Ramos (cell line): ENCODE results near the gene DXO.
"Not testable (repeated sequence)": the region's sequence is repeated elsewhere in the genome, so short reads cannot be mapped to it uniquely, and the experiment has no call there.

Experiments
- in situ Hi-C: fragments of 300-500 bp; cut with MboI; formaldehyde crosslinking; loops from one replicate; pipeline ENCODE4 v1.14.3; 2022; ENCODE audit warnings: low sequenced_read_pairs; ENCODE audit not compliant: unreplicated experiment

Gene DXO

GRCh38 chr6:31980195-31980876, 8.4 kb upstream of the DXO start:
- in situ Hi-C loops = not testable (repeated sequence)

DNA sequence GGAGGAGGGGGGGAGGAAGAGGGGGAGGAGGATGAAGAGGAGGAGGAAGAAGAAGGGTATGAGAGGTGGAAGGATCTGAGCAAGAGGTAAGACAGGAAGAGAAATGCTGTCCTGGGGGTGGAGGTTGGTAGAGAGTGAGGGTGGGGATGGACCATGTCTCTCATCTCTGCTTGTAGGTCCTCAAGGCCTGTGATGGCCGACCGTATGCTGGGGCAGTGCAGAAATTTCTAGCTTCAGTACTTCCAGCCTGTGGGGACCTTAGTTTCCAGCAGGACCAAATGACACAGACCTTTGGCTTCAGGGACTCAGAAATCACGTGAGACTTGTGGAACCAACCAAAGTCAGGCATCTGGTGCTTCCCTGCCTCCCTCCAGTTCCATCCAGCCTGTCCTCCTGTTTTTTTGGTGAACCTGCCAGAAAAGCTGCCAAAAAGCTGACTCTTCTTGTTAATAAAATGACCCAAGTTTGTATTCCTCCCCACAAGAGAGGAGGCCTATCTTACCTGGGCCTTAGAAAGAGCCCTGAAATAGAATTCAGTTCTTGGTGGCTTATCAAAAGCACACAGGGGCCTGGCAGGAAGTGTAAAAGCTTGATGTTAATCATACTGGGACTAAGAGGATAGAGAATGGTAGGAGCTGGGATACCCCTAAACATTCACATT, 7.4 kb upstream of the DXO start:
- in situ Hi-C loops = no loop called here

DNA sequence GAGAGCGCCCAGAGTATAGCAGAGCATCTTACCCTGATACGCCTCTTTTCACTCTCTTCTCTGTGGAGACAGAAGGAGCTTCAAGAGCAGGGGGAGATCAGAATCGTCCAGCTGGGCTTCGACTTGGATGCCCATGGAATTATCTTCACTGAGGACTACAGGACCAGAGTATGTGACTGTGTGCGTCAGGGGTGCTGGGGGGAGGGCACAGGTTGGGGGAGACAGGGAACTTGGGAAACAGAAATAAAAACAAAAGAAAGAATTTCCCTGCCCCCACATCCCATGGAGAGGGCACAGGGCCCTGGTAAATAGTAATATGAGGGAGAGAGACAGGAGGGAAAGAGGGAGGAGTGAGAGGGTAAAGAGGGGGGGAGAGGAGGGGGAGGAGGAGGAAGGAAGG, 6.9 kb upstream of the DXO start:
- in situ Hi-C loops = no loop called here

DNA sequence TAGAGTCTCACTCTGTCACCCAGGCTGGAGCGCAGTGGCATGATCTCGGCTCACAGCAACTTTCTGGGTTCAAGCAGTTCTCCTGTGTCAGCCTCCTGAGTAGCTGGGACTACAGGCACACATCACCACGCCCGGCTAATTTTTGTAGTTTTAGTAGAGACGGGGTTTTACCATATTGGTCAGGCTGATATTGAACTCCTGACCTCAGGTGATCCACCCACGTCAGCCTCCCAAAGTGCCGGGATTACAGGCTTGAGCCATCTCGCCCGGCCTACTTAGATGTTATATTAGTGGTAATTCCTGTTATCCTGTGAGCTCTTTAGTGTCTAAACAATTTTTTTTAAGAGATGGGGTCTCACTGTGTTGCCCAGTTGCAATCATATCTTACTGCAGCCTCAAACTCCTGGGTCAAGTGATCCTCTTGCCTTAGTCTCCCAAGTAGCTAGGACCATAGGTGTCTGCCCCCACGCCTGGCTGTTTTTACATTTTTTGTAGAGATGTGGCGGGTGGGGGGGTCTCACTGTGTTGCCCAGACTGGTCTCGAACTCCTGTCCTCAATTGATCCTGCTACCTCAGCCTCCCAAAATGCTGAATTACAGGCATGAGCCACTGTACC, 6.0 kb upstream of the DXO start:
- in situ Hi-C loops = no loop called here

- in situ Hi-C loops = not testable (repeated sequence)
These were observed 4.1 kb upstream of the DXO start for GRCh38 chr6:31976065-31976464.

- in situ Hi-C loops = no loop called here
These were observed 892 bp upstream of the DXO start for GRCh38 chr6:31972709-31973350.

GRCh38 chr6:31971279-31971992, 502 bp downstream of the DXO start:
- in situ Hi-C loops = no loop called here

DNA sequence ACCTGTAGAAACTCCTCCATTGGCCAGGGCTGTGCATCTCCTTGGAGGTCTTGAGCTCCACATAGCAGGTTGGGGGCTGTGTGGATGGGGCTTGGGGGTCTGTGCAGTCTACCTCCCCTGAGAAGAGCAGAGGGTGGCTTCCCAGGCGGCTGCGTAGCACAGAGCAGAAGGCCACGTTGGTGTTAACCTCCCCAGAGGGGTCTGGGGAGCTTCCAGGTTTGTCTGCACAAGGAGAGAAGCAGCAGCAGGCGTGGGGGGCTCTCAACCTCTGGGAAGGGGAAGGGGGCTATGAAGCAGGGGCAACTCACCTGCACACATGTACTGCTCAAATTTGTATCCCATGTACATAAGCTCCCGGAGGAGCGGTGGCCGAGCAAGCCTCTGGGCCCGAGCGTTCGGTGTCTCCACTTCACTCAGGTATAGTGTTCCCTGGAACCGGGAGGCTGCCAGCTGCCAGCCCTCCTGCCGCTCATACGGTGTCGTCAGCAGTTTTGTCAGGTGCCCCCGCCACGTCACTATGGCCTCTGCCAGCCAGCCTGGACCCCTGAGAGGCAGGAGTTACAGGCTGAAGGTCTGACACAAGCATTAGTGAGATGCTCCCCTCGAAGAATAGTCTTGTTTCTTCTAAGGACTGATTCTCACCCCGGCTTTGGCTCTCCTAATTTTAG, 1.2 kb downstream of the DXO start:
- in situ Hi-C loops = no loop called here

GRCh38 chr6:31969712-31970603, 2.0 kb downstream of the DXO start:
- in situ Hi-C loops = no loop called here

DNA sequence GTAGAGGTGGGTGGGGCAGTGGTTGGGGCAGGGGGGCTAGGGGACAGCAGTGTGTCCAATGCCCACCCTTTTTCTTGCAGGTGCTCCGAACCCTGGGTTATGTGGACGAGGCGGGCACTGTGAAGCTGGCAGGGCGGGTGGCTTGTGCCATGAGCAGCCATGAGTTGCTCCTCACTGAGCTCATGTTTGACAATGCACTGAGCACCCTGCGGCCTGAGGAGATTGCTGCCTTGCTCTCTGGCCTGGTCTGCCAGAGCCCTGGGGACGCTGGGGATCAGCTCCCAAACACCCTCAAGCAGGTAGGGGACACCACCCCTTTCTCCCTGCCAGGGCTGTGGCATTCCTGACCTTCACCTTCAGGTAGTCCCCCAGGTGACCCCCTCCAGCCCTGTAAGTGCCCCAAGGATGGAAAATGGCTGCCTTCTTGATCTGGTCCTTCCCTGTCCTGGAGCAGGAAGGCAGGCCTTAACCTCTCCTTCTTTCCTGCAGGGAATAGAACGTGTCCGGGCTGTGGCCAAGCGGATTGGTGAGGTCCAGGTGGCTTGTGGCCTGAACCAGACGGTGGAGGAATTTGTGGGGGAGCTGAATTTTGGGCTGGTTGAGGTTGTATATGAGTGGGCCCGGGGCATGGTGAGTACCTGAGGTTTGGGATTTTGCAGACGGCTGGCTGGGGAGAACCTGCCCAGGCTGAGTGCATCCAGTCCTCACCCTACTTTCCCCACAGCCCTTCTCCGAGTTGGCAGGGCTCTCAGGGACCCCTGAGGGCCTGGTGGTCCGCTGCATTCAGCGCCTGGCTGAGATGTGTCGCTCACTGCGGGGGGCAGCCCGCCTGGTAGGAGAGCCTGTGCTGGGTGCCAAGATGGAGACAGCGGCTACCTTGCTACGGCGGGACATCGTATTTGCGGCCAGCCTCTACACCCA, 2.9 kb downstream of the DXO start:
- in situ Hi-C loops = no loop called here

- in situ Hi-C loops = no loop called here
These were observed 3.6 kb downstream of the DXO start for GRCh38 chr6:31968326-31968725.

DNA sequence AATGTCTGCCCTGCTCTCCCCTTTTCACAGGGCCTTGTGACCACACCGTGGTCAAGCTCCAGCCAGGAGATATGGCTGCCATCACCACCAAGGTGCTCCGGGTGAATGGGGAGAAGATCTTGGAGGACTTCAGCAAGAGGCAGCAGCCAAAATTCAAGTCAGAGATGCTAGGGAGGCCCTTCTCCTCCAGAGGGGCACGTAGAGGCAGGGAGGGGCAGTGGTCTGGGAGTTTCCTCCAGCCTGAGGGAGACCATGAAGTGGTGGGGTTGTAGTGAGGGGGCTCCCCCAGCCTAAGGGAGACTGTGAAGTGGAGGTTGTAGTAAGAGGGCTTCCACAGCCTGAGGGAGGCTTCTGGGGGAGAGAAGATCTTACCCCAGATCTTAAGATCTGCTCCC, 4.0 kb downstream of the DXO start:
- in situ Hi-C loops = no loop called here

- in situ Hi-C loops = no loop called here
These were observed 4.7 kb downstream of the DXO start for GRCh38 chr6:31966997-31967925.

GRCh38 chr6:31966506-31966905, 5.4 kb downstream of the DXO start:
- in situ Hi-C loops = no loop called here

- in situ Hi-C loops = no loop called here
These were observed 6.2 kb downstream of the DXO start for GRCh38 chr6:31965700-31966099.

DNA sequence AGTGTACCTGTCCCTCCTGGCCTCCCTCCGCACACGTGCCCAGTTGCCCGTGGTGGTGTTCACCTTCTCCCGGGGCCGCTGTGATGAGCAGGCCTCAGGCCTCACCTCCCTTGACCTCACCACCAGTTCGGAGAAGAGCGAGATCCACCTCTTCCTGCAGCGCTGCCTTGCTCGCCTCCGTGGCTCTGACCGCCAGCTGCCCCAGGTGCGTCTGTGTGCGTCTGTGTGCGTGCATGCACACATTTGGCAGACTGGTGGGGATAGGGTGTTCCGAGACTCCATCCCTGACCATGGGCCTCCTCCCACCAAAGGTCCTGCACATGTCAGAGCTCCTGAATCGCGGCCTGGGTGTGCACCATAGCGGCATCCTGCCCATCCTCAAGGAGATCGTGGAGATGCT, 8.0 kb downstream of the DXO start:
- in situ Hi-C loops = no loop called here

DNA sequence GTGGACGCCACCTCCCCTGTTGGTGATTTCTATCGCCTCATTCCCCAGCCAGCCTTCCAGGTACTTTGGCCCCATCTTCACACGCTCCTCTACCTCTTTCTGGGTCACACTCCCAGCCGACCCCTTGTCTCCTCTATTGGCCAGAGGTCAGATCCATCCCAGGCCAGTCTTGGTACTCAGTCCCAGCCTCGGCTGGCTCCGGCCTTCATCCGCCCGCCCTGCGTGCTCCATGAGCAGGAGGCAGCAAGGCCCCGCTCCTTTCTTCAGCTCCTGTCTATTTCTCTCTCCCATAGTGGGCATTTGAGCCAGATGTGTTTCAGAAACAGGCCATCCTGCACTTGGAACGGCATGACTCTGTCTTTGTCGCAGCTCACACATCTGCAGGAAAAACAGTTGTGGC, 10.3 kb downstream of the DXO start:
- in situ Hi-C loops = no loop called here
